Measurements from ENCODE around the gene RPRML. TPM values are rescaled to one million over a fixed set of nuclear protein-coding genes. Genes with fewer than 3 reads are reported as not detected.
"Not testable (repeated sequence)": the region's sequence is repeated elsewhere in the genome, so short reads cannot be mapped to it uniquely, and the experiment has no call there.

Gene RPRML
- total RNA-seq, 1 donor from 2014 or later, result not detected

DNA sequence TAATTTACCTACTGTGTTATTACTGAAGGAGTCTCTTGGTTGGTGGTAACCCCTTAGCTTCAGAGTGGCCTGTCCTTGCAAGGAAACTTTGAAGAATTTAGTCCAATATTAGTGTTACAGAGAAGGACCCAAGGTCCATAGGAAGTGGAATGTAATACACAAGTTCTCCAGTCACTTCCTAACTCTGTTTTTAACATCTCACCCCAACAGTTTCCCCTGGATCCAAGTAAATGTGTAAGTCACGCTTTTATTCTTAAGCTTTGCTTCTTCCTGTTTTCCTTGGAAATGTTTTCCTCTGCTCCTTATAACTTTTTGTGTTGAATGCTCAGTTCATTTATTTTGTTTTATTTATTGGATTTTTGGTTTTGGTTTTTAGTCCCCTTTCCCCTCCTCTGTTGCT is 25.9 kb upstream of the RPRML start:
- DNase-seq (ENCODE audit: low spot score), result no peak
- TF ChIP-seq CTCF (IDR thresholded peaks at IDR 0.05; ENCODE audit: unreplicated experiment), result no peak
- Mint-ChIP-seq H3K4me3 (ENCODE audit: unreplicated experiment) (no peak overlapping the region), H3K36me3 (ENCODE audit: low read depth, unreplicated experiment) (no peaks in the 10 kb centered on the region), H3K4me1 (ENCODE audit: unreplicated experiment) (peaks cover 10% of the 10 kb centered on the region), H3K27me3 (ENCODE audit: unreplicated experiment) (peaks cover 1% of the 10 kb centered on the region), H3K9me3 (ENCODE audit: unreplicated experiment) (no peaks in the 10 kb centered on the region), H3K27ac (ENCODE audit: unreplicated experiment) (peak overlapping the region; percentile 68)

DNA sequence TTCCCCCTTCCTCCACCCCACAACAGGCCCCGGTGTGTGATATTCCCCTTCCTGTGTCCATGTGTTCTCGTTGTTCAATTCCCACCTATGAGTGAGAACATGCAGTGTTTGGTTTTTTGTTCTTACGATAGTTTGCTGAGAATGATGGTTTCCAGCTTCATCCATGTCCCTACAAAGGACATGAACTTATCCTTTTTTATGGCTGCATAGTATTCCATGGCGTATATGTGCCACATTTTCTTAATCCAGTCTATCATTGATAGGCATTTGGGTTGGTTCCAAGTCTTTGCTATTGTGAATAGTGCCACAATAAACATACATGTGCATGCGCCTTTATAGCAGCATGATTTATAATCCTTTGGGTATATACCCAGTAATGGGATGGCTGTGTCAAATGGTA is 24.8 kb upstream of the RPRML start:
- H3K9me3 Mint-ChIP-seq (ENCODE audit: unreplicated experiment); DNase-seq (ENCODE audit: low spot score); H3K27me3 Mint-ChIP-seq (ENCODE audit: unreplicated experiment); H3K4me3 Mint-ChIP-seq (ENCODE audit: unreplicated experiment); H3K27ac Mint-ChIP-seq (ENCODE audit: unreplicated experiment); H3K36me3 Mint-ChIP-seq (ENCODE audit: low read depth, unreplicated experiment): not testable (repeated sequence)
- peaks cover 10% of the 10 kb centered on the region for H3K4me1 Mint-ChIP-seq (ENCODE audit: unreplicated experiment)

DNA sequence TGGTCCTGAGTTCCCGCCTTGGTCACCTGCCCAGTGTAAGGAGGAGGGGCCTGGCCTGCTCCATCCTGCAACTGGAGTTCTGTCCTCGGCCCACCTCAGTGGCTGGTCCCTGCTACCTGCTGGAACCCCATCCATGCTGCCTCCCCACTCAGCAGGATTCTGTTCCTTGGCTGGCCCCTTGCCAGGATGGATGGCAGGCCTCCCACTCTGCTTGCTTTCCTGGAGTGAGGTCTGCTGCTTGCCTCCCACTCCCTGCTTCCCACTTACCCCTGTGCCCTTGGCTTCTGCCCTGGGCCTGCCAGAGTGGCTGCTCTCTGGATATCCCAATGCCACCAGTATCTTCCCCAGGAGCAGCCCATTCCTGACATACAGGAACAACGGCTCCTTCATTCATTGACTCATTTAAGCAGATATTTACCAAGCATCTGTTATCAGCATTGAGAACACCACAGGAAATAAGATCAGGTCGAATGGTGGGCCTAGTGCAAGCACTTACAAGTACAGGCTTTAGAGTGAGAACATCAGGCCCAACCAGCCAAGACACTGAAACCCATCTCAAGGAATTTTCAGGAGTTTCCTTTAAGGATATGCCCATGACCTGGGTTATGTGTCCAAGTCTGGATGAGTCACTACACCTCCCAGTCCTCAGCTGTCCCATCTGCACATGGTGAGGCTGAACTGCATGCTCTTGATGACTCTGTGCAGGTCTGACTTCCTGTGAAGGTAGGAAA is 17.0 kb upstream of the RPRML start:
- no peak for TF ChIP-seq CTCF (IDR thresholded peaks at IDR 0.05; ENCODE audit: unreplicated experiment)
- Mint-ChIP-seq H3K9me3 (ENCODE audit: unreplicated experiment) (no peaks in the 10 kb centered on the region), H3K36me3 (ENCODE audit: low read depth, unreplicated experiment) (no peaks in the 10 kb centered on the region), H3K4me3 (ENCODE audit: unreplicated experiment) (no peak overlapping the region), H3K27me3 (ENCODE audit: unreplicated experiment) (peaks cover 5% of the 10 kb centered on the region), H3K4me1 (ENCODE audit: unreplicated experiment) (no peaks in the 10 kb centered on the region), H3K27ac (ENCODE audit: unreplicated experiment) (no peak overlapping the region)
- no peak for DNase-seq (ENCODE audit: low spot score)

GRCh38 chr17:46994993-46995392 is 15.9 kb upstream of the RPRML start:
- DNase-seq (ENCODE audit: low spot score), result no peak
- Mint-ChIP-seq H3K9me3 (ENCODE audit: unreplicated experiment) (no peaks in the 10 kb centered on the region), H3K4me1 (ENCODE audit: unreplicated experiment) (no peaks in the 10 kb centered on the region), H3K27me3 (ENCODE audit: unreplicated experiment) (peaks cover 5% of the 10 kb centered on the region), H3K4me3 (ENCODE audit: unreplicated experiment) (no peak overlapping the region), H3K36me3 (ENCODE audit: low read depth, unreplicated experiment) (peaks cover under 1% of the 10 kb centered on the region), H3K27ac (ENCODE audit: unreplicated experiment) (no peak overlapping the region)
- no peak for TF ChIP-seq CTCF (IDR thresholded peaks at IDR 0.05; ENCODE audit: unreplicated experiment)

DNA sequence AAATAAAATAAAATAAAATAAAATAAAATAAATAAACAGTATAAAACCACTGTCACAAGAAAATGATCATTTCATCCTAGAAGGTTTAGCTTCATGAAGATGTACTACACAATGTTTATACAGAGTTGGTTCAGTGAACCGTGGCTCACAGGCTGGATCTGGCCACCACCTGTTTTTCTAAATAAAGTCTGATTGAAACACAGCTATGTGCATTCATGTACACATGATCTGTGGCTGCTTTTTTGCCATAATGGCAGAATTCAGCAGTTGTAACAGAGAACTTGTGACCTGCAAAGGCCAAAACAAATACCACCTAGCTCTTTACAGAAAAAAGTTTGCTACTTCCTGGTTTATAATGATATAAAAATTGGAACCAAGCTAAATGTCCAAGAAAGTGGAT is 12.6 kb upstream of the RPRML start:
- Mint-ChIP-seq H3K27ac (ENCODE audit: unreplicated experiment) (no peak overlapping the region), H3K4me3 (ENCODE audit: unreplicated experiment) (no peak overlapping the region), H3K9me3 (ENCODE audit: unreplicated experiment) (no peaks in the 10 kb centered on the region), H3K4me1 (ENCODE audit: unreplicated experiment) (peaks cover under 1% of the 10 kb centered on the region), H3K36me3 (ENCODE audit: low read depth, unreplicated experiment) (peaks cover 3% of the 10 kb centered on the region), H3K27me3 (ENCODE audit: unreplicated experiment) (peaks cover 5% of the 10 kb centered on the region)
- DNase-seq (ENCODE audit: low spot score), result no peak
- no peak for TF ChIP-seq CTCF (IDR thresholded peaks at IDR 0.05; ENCODE audit: unreplicated experiment)
